ENCODE data around the gene STRAP. TPM values are rescaled to one million over a fixed set of nuclear protein-coding genes. Genes with fewer than 3 reads are reported as not detected.
"Not testable (repeated sequence)": the region's sequence is repeated elsewhere in the genome, so short reads cannot be mapped to it uniquely, and the experiment has no call there.

Gene STRAP
- total RNA-seq, 1 donor from 2014 or later = 74.0 TPM

DNA sequence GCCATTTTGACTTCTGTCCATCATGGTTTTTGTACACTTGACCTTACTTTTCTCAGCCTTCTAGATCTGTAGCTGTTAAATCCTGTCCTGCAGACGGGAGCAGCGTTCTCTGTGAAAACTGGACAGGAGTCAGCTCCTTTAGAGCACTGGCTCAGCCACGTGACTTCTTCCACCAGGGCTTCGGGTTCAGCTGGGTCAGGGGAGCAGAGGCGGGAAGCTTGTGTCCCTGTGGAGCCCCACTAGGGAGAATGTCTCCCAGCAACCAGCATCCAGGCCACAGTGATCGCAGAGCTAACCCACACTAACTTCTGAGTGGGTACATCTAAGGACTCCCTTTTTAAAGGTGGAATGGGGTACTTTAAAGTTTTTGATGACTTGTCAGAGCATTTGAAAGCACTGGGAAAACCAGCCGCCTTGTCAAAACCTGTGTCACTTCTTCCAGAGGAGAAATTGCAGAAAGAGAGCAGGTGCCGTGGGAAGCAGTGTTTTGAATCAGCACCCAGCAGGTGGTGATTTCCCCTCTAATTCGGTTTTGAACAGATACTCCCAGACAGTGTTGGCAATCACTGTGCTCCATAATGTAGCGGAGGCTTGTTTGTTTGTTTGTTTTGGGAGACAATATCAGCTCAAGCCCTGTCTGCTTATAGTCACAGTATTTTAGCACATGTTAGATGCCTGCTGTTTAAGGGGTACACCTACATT, 46.8 kb downstream of the STRAP start:
- no peak for ATAC-seq

DNA sequence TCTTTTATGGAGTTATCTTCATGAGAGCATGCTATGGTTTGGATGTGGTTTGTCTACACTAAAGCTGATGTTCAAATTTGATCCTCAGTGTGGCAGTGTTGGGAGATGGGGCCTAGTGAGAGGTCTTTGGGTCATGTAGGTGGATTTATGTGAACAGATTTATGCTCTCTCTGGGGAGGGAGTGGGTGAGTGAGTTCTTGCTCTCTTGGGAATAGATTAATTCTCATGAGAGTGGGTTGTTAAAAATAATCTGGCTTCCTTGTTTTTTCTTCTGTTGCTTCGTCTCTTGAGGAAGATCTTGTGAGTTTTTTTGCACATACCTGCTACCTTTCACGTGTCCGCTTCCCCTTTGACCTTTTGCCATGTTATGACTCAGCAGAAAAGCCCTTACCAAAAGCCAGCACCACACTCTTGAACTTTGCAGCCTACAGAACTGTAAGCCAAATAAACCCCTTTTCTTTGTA, 49.4 kb downstream of the STRAP start:
- peak; percentile 52 for ATAC-seq

GRCh38 chr12:15932327-15932726, 50.1 kb downstream of the STRAP start:
- ATAC-seq = no peak

- ATAC-seq = no peak
Observed at GRCh38 chr12:15932971-15933370, 50.8 kb downstream of the STRAP start.

- no peak for ATAC-seq
Observed at GRCh38 chr12:15933751-15934150, 51.6 kb downstream of the STRAP start.

DNA sequence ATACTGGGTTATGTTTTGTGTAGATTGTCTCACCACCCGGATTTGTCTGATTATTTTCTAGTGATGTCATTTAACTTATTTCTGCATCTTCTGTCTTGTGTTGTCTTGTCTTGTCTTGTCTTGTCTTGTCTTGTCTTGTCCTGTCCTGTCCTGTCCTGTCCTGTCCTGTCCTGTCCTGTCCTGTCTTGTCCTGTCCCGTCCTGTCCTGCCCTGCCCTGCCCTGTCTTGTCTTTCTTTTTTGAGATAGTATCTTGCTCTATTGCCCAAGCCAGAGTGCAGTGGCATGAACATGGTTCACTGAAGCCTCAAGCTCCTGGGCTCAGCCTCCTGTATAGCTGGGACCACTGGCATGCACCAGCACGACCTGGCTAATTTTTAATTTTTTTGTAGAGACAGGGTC, 54.6 kb downstream of the STRAP start:
- ATAC-seq = no peak

- no peak for ATAC-seq
Observed at GRCh38 chr12:15937902-15938301, 55.7 kb downstream of the STRAP start.

GRCh38 chr12:15939111-15939510, 56.9 kb downstream of the STRAP start:
- no peak for ATAC-seq

- no peak for ATAC-seq
Observed at GRCh38 chr12:15942475-15942874, 60.3 kb downstream of the STRAP start.

- ATAC-seq = not testable (repeated sequence)
Observed at GRCh38 chr12:15943519-15943918, 61.3 kb downstream of the STRAP start.

DNA sequence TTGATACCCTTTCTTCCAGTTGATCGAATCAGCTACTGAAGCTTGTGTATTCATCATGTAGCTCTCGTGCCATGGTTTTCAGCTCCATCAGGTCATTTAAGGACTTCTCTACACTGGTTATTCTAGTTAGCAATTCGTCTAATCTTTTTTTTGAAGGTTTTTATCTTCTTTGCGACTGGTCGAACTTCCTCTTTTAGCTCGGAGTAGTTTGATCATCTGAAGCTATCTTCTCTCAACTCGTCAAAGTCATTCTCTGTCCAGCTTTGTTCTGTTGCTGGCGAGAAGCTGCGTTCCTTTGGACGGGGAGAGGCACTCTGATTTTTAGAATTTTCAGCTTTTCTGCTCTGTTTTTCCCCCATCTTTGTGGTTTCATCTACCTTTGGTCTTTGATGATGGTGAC, 66.3 kb downstream of the STRAP start:
- not testable (repeated sequence) for ATAC-seq

Other genes starting within 250 kb of the STRAP start
- 7.7 TPM for gene EPS8, start 93.0 kb upstream of the STRAP start, total RNA-seq
- 40.4 TPM for gene DERA, start 28.9 kb downstream of the STRAP start, total RNA-seq

Data from esophagus mucosa (tissue), 1 donor.